ENCODE measurements around the gene ADAMTS17. TPM values are rescaled to one million over a fixed set of nuclear protein-coding genes. Genes with fewer than 3 reads are reported as not detected.

ADAMTS17 gene
- total RNA-seq, 1 donor from 2014 or later = 8.2 TPM

GRCh38 chr15:100224206-100225185, 117.3 kb downstream of the ADAMTS17 start:
- DNase-seq (ENCODE audit: low spot score) = no peak

DNA sequence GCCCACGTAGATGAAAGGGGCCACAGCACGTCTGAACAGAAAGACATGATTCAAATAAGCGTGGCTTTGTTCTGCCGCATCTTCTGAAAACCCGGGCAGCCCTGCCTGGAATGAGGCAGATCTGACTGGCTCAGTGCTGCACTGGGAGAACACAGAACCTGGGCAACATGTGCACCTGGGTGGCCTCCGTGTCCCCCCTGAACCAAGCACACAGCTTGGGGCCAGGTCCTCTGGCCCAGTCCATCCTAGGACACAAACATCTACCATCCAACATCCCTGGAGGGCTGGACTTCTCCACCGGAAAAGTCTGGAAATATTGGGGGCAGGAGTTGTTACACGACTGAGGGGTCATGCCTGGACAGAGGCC, 119.4 kb downstream of the ADAMTS17 start:
- DNase-seq (ENCODE audit: low spot score) = no peak

- no peak for DNase-seq (ENCODE audit: low spot score)
These were observed 120.1 kb downstream of the ADAMTS17 start for GRCh38 chr15:100221471-100222348.

GRCh38 chr15:100220058-100220768, 121.6 kb downstream of the ADAMTS17 start:
- no peak for DNase-seq (ENCODE audit: low spot score)

- DNase-seq (ENCODE audit: low spot score) = no peak
These were observed 123.3 kb downstream of the ADAMTS17 start for GRCh38 chr15:100218434-100218833.

- DNase-seq (ENCODE audit: low spot score) = no peak
These were observed 125.6 kb downstream of the ADAMTS17 start for GRCh38 chr15:100216182-100216581.

- no peak for DNase-seq (ENCODE audit: low spot score)
These were observed 126.0 kb downstream of the ADAMTS17 start for GRCh38 chr15:100215843-100216169.

DNA sequence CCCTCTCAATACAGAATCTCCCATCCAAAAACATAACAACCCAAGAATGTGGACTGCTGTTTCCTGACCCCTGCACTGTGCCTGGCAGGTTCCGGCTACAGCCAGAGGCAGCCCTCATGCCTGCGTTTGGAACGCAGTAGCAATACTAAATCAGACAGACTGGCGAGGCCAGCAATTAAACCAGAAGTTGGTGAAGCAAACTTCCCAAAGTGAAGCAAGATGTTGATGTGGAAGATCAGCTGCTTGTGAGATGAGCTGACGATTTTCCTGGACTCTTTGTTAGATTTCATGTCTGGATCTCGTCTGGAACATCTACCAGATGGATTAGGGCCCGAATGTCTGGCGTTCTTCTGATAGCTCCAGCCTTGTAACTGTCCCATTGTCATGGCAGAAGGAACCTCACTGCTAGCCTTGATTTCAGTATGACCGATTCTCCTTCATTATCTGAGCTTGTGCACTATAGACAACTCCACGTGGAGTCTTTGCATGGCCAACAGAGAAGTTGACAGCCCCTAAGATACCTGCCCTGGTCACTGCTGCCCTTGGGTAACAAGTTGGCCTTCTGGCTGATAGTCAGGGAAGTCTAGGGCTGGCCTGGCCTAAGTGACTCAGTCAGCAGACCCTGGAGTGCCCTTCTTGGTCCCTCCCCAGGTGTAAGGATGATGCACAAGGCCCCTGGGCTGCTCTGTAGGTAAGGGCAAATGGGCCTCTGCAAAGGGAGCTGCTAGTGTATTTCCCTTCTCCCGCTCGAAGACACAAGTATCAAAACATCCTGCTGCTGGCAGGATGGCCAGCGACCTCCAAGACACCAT, 126.5 kb downstream of the ADAMTS17 start:
- no peak for DNase-seq (ENCODE audit: low spot score)

GRCh38 chr15:100211855-100212850, 129.6 kb downstream of the ADAMTS17 start:
- peak; percentile 83 for DNase-seq (ENCODE audit: low spot score)

DNA sequence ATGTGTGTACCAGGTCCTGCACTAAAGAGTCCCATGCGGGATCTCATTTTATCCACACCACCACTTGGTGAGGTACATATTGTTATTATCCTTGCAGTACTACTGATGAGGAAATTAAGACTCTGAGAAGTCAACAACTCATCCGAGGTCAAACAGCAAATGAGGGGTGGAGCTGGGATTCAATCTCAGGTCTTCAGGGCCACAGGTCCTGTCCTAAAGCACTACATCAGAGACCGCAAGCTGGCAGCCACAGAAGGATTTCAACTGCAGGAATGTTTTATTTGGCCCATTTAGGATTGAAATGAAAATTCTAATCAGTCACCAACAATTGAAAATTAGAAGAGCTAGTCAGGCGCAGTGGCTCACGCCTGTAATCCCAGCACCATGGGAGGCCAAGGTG, 131.4 kb downstream of the ADAMTS17 start:
- DNase-seq (ENCODE audit: low spot score) = no peak

DNA sequence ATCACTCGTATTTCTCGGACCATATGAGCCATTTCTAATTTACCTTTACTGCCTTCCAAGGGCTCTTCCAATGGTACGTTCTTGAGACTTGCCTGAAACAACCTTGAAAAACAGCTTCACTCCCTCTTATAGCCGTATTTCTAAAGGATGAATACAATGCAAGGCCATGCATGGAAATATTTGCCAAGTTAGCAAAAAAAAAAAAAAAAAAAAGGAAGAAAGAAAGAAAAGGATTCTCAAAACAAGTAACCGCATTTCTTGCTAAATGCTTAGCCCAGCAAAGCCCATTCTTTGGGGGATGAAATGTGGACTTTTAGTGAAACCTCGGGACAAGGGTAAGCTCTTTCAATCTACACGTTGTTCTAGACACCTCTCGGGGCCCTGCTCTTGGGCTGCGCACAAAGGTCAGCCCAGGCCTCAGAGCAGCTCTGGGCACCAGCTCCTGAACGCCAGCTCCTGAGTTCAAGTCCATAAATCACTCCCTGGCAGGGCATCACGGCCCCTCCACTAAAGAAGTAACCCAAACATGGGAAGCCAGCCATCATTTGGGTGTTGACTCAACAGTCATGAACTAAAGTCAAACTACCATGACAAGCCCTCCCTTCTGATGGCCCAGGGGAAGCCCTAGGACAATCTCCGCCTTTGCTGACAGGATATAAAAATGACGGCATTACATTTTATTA, 132.7 kb downstream of the ADAMTS17 start:
- no peak for DNase-seq (ENCODE audit: low spot score)

DNA sequence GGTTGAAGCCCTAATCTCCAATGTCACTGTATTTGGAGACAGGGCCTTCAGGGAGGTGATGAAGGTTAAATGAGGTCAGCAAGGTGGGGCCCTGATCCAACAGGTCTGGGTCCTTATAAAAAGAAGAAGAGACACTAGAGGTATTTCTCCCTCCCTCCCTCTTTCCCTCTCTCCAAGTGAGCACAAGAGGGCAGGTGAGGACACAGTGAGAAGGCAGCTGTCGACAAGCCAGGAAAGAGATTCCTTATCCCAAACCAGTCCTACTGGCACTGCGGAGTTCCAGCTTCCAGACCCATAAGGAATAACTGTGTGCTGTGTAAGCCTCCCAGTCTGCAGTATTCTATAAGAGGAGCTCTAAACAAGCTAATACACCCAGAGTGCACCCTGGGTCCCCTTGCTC, 134.7 kb downstream of the ADAMTS17 start:
- no peak for DNase-seq (ENCODE audit: low spot score)

GRCh38 chr15:100206643-100207042, 135.1 kb downstream of the ADAMTS17 start:
- DNase-seq (ENCODE audit: low spot score) = no peak

DNA sequence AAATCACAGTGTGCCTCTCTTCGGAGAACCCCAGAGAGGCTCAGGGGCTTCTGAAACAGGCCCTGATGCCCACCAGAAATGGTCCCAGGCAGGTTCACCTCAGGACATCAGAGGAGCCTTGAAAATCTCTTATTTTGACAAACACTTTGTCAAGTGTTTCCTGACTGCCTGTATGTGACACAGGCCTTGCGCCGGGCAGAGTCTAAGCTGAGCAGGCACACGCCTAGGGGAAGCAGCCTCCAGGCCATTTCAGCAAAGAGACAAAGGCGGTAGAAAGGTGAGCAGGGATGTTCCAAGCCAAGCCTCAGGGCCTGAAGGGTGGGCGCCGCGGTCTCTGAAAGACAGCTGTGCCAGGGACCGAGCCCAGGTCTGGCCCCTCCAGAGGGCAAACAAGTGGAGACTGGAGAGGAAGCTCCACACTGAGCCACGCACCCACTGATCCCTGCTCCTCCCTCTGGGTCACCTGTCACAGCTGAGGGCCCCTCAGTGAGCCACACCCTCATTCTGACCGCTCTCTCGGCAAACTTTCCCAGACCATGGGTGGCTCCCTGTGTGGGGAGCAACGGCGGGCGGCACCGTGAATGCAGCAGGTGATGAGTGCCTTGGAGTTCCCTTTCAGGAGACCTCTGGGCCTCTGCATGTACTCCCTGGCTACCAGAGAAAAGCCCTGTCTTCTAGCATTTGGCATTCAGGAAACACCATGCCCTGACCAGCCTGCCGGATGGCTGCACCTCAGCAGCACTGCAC, 136.1 kb downstream of the ADAMTS17 start:
- no peak for DNase-seq (ENCODE audit: low spot score)

DNA sequence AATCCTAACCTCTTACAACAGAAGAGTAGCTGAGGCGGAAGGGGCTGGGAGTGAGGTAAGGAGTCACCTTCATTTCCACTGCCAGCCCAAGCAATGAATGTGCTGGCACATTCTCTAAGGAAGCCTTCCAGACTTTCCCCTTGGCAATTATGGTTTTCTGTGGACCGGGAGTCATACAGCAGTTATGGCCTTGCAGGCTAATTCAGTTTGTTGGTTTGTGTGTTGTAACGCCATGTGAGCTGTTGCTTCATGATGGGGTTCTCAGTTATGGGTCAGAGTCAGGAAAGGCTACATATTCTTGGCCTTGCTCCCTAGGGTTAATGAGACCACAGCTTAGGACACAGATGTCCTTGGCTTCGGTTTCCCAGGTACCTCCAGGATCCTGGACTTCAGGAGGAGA, 137.0 kb downstream of the ADAMTS17 start:
- DNase-seq (ENCODE audit: low spot score) = no peak

DNA sequence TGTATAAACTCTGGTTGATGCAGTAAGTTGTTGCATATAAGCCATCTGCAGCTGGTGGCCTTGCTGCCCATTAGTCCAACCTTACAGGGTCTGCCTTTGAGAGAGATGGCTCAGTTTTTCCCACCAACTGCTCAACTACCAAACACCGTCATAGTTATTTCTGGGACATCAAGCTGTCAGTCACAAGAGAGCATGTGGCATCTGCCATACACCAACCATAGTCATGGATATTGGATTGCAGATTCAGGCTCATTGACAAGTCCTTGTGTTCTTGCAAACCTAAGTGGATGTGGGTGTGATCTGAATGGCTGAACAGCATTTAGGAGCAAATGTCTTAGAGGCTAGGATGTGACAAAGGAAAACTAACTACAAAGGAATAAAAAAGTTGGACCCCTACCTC, 137.6 kb downstream of the ADAMTS17 start:
- no peak for DNase-seq (ENCODE audit: low spot score)

GRCh38 chr15:100202309-100202960, 139.3 kb downstream of the ADAMTS17 start:
- peak; percentile 58 for DNase-seq (ENCODE audit: low spot score)
